Glutamatergic neuron (in vitro differentiated cells): Measurements from ENCODE around the gene PIN4. TPM values are rescaled to one million over a fixed set of nuclear protein-coding genes. Genes with fewer than 3 reads are reported as not detected.

Experiments
- DNase-seq: peaks from one replicate; pipeline ENCODE4 v3.0.0; 2022
- H3K27ac Mint-ChIP-seq: one replicate; pipeline ENCODE4 v1.8.0; 2020; ENCODE audit warnings: mild to moderate bottlenecking, mixed read lengths, inconsistent platforms; ENCODE audit not compliant: unreplicated experiment
- H3K27me3 Mint-ChIP-seq: one replicate; pipeline ENCODE4 v1.8.0; 2020; ENCODE audit warnings: mild to moderate bottlenecking, moderate library complexity, mixed read lengths, inconsistent platforms; ENCODE audit not compliant: unreplicated experiment
- H3K36me3 Mint-ChIP-seq: one replicate; pipeline ENCODE4 v1.8.0; 2020; ENCODE audit warnings: mild to moderate bottlenecking, mixed read lengths, inconsistent platforms; ENCODE audit not compliant: unreplicated experiment
- H3K4me1 Mint-ChIP-seq: one replicate; pipeline ENCODE4 v1.8.0; 2020; ENCODE audit warnings: mild to moderate bottlenecking, low read depth, mixed read lengths, inconsistent platforms; ENCODE audit not compliant: unreplicated experiment
- H3K4me3 Mint-ChIP-seq: one replicate; pipeline ENCODE4 v1.8.0; 2020; ENCODE audit warnings: mild to moderate bottlenecking, mixed read lengths, inconsistent platforms; ENCODE audit not compliant: unreplicated experiment
- H3K9me3 Mint-ChIP-seq: one replicate; pipeline ENCODE4 v1.8.0; 2020; ENCODE audit warnings: mild to moderate bottlenecking, moderate library complexity, mixed read lengths, inconsistent platforms; ENCODE audit not compliant: unreplicated experiment
- CTCF ChIP-seq: fragments of 200-600 bp; sonication (generic); IDR thresholded peaks from one replicate; pipeline ENCODE4 v1.5.0; 2021; ENCODE audit not compliant: partially characterized antibody, unreplicated experiment
- total RNA-seq: library from RNA; stranded (reverse); fragmentation: NEBNext Ultra II Directional; extraction: Animal tissue kit (Norgen Biotek cat#: 25700); gene quantifications from one replicate; pipeline ENCODE4 v1.2.1, GENCODE V29; 2021; ENCODE audit not compliant: unreplicated experiment

Gene PIN4
- total RNA-seq, 1 donor from 2014 or later, result 19.5 TPM

GRCh38 chrX:72143609-72143907, 38.0 kb upstream of the PIN4 start:
- H3K27ac Mint-ChIP-seq, result peak overlapping the region; percentile 98
- H3K4me3 Mint-ChIP-seq, result peak overlapping the region; percentile 30
- no peaks in the 10 kb centered on the region for H3K36me3 Mint-ChIP-seq

GRCh38 chrX:72145181-72145580, 36.4 kb upstream of the PIN4 start:
- H3K9me3 Mint-ChIP-seq, result peaks cover 7% of the 10 kb centered on the region
- H3K4me1 Mint-ChIP-seq, result peaks cover 19% of the 10 kb centered on the region
- no peaks in the 10 kb centered on the region for H3K36me3 Mint-ChIP-seq
- peaks cover 6% of the 10 kb centered on the region for H3K27me3 Mint-ChIP-seq
- H3K4me3 Mint-ChIP-seq, result no peak overlapping the region
- no peak overlapping the region for H3K27ac Mint-ChIP-seq
- TF ChIP-seq CTCF, result no peak
- DNase-seq, result no peak

More at GRCh38 chrX:72143609-72143907, 38.0 kb upstream of the PIN4 start:
- DNase-seq, result no peak
- TF ChIP-seq CTCF, result no peak
- Mint-ChIP-seq H3K4me1 (peaks cover 22% of the 10 kb centered on the region), H3K9me3 (peaks cover 7% of the 10 kb centered on the region), H3K27me3 (peaks cover 6% of the 10 kb centered on the region)

DNA sequence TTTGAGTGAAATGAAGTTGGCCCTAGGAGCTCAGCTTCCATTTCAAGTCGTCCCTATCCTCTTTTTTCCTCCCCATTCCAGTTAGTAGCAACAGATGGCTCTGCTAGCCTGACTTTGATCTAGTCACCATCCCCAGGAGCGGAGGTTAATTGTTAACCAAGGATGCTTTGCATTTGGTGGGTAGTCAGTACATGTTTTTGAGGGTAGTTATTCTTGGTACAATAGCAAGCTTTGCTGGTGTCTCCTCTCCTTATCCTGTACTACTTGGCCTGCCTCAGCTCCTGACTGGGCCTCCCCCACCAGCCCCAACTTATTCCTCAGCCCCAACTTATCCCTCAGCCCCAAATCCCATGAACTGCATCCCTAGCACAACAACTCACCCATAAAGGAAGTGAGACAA, 35.0 kb upstream of the PIN4 start:
- no peak overlapping the region for H3K4me3 Mint-ChIP-seq
- DNase-seq, result no peak
- H3K27ac Mint-ChIP-seq, result no peak overlapping the region
- no peak for TF ChIP-seq CTCF
- peaks cover 4% of the 10 kb centered on the region for H3K9me3 Mint-ChIP-seq
- H3K27me3 Mint-ChIP-seq, result peaks cover 2% of the 10 kb centered on the region
- H3K4me1 Mint-ChIP-seq, result peaks cover 15% of the 10 kb centered on the region
- H3K36me3 Mint-ChIP-seq, result no peaks in the 10 kb centered on the region

GRCh38 chrX:72158773-72159172, 22.8 kb upstream of the PIN4 start:
- no peak overlapping the region for H3K27ac Mint-ChIP-seq
- peaks cover 6% of the 10 kb centered on the region for H3K9me3 Mint-ChIP-seq
- H3K36me3 Mint-ChIP-seq, result no peaks in the 10 kb centered on the region
- H3K4me3 Mint-ChIP-seq, result no peak overlapping the region
- H3K27me3 Mint-ChIP-seq, result no peaks in the 10 kb centered on the region
- H3K4me1 Mint-ChIP-seq, result no peaks in the 10 kb centered on the region
- TF ChIP-seq CTCF, result no peak
- DNase-seq, result no peak

DNA sequence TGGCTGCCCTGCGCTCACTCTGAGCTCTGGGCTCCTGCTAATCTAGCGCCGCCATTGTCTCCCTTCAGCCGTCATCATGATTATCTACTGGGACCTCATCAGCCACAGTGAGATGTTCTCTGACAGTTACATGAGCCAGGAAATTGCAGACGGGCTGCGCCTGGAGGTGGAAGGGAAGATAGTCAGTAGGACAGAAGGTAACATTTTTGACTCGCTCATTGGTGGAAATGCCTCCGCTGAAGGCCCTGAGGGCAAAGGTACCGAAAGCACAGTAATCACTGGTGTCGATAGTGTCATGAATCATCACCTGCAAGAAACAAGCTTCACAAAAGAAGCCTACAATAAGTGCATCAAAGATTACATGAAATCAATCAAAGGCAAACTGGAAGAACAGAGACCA, 21.8 kb upstream of the PIN4 start:
- no peak for DNase-seq
- TF ChIP-seq CTCF, result no peak
- H3K4me3 Mint-ChIP-seq, result no peak overlapping the region
- no peaks in the 10 kb centered on the region for H3K4me1 Mint-ChIP-seq
- no peak overlapping the region for H3K27ac Mint-ChIP-seq
- no peaks in the 10 kb centered on the region for H3K36me3 Mint-ChIP-seq
- H3K27me3 Mint-ChIP-seq, result no peaks in the 10 kb centered on the region
- peaks cover 6% of the 10 kb centered on the region for H3K9me3 Mint-ChIP-seq
